IMR-90 (cell line): ENCODE measurements around the gene TSBP1. TPM values are rescaled to one million over a fixed set of nuclear protein-coding genes. Genes with fewer than 3 reads are reported as not detected.
"Not testable (repeated sequence)": the region's sequence is repeated elsewhere in the genome, so short reads cannot be mapped to it uniquely, and the experiment has no call there.

Experiments used
- ATAC-seq: fragments of 200-7000 bp; cut with Tn5 transposase; 2 replicates; pipeline ENCODE4 v1.9.1; 2020; ENCODE audit warnings: low read depth, mild to moderate bottlenecking, moderate library complexity
- BruUV-seq: library from RNA; stranded (reverse); fragments of 400-500 nt; replicated peaks from 2 replicates; lab custom pipeline; 2021; lab: Mats Ljungman, UMichigan
- CTCF ChIA-PET: fragments of 300-600 bp; formaldehyde crosslinking; extraction: SDS; loops from one replicate; lab custom pipeline; 2021; ENCODE audit warnings: antibody characterized with exemption; lab: Yijun Ruan, JAX
- POLR2A ChIA-PET: fragments of 300-600 bp; sonication (Branson Sonifier 250); formaldehyde crosslinking; loops from one replicate; lab custom pipeline; 2022; ENCODE audit warnings: antibody characterized with exemption; ENCODE audit not compliant: unreplicated experiment; lab: Charles Lee
- DNase-seq: peaks from one replicate; pipeline ENCODE4 v3.0.0; 2013
- H2AFZ ChIP-seq: replicated peaks from 2 replicates; pipeline ENCODE3; 2013; ENCODE audit warnings: low read length, mild to moderate bottlenecking; ENCODE audit not compliant: poor library complexity
- H2AK5ac ChIP-seq: 2 replicates; pipeline ENCODE4 v1.6.1; 2013; ENCODE audit warnings: low read depth, low read length, inconsistent platforms
- H2AK9ac ChIP-seq: replicated peaks from 2 replicates; pipeline ENCODE3; 2013; ENCODE audit warnings: mild to moderate bottlenecking, low read depth, low read length, moderate library complexity; ENCODE audit not compliant: poor library complexity
- H2BK120ac ChIP-seq: 2 replicates; pipeline ENCODE4 v1.6.1; 2013; ENCODE audit warnings: low read depth, low read length, inconsistent platforms
- H2BK15ac ChIP-seq: 3 replicates; pipeline ENCODE4 v1.6.1; 2013; ENCODE audit warnings: low read depth, low read length, inconsistent platforms
- H2BK20ac ChIP-seq: 2 replicates; pipeline ENCODE4 v1.6.1; 2013; ENCODE audit warnings: low read depth, mild to moderate bottlenecking, inconsistent platforms, low read length, moderate library complexity
- H2BK5ac ChIP-seq: 2 replicates; pipeline ENCODE4 v1.6.1; 2013; ENCODE audit warnings: mild to moderate bottlenecking, low read depth, low read length, inconsistent platforms; ENCODE audit not compliant: poor library complexity, severe bottlenecking
- H3K14ac ChIP-seq: replicated peaks from 2 replicates; pipeline ENCODE4 v1.6.1; 2013; ENCODE audit warnings: low read depth, low read length, inconsistent platforms
- H3K18ac ChIP-seq: 2 replicates; pipeline ENCODE4 v1.6.1; 2013; ENCODE audit warnings: low read depth, low read length, control low read depth
- H3K23ac ChIP-seq: 2 replicates; pipeline ENCODE4 v1.6.1; 2013; ENCODE audit warnings: low read depth, low read length, inconsistent platforms
- H3K27ac ChIP-seq: 2 replicates; pipeline ENCODE4 v1.5.1; 2013; ENCODE audit warnings: mild to moderate bottlenecking, control low read depth, low read length; ENCODE audit not compliant: insufficient read depth
- H3K27me3 ChIP-seq: 2 replicates; pipeline ENCODE4 v1.6.1; 2013; ENCODE audit warnings: low read length; ENCODE audit not compliant: control insufficient read depth, insufficient read depth
- H3K36me3 ChIP-seq: 2 replicates; pipeline ENCODE4 v1.6.1; 2013; ENCODE audit warnings: low read length, mixed read lengths; ENCODE audit not compliant: control insufficient read depth, insufficient read depth
- H3K4ac ChIP-seq: 2 replicates; pipeline ENCODE4 v1.6.1; 2013; ENCODE audit warnings: low read depth, low read length, inconsistent platforms
- H3K4me1 ChIP-seq: 2 replicates; pipeline ENCODE4 v1.6.1; 2013; ENCODE audit warnings: low read length, mixed read lengths; ENCODE audit not compliant: control insufficient read depth, insufficient read depth
- H3K4me2 ChIP-seq: 2 replicates; pipeline ENCODE4 v1.6.1; 2013; ENCODE audit warnings: low read depth, mild to moderate bottlenecking, control low read depth, low read length, moderate library complexity
- H3K4me3 ChIP-seq: 2 replicates; pipeline ENCODE4 v1.5.1; 2013; ENCODE audit warnings: low read depth, mild to moderate bottlenecking, control low read depth, low read length, moderate library complexity; ENCODE audit not compliant: insufficient read depth
- H3K56ac ChIP-seq: 2 replicates; pipeline ENCODE4 v1.6.1; 2013; ENCODE audit warnings: low read length, inconsistent platforms; ENCODE audit not compliant: insufficient read depth; ENCODE audit errors: extremely low read depth
- H3K79me1 ChIP-seq, 2 experiments: 2 replicates each; pipeline ENCODE4 v1.6.1; 2013; ENCODE audit warnings: low read length in 2 of 2, inconsistent platforms in 1 of 2, low read depth in 1 of 2
- H3K9ac ChIP-seq: 2 replicates; pipeline ENCODE4 v1.6.1; 2013; ENCODE audit warnings: low read depth, low read length, control low read depth
- H3K9me1 ChIP-seq: 2 replicates; pipeline ENCODE4 v1.6.1; 2013; ENCODE audit warnings: low read length, inconsistent platforms; ENCODE audit not compliant: insufficient read depth
- H3K9me3 ChIP-seq: 2 replicates; pipeline ENCODE4 v1.6.1; 2013; ENCODE audit warnings: low read length; ENCODE audit not compliant: control insufficient read depth, insufficient read depth
- H4K20me1 ChIP-seq: 2 replicates; pipeline ENCODE4 v1.6.1; 2013; ENCODE audit warnings: low read length, inconsistent platforms; ENCODE audit not compliant: insufficient read depth
- H4K5ac ChIP-seq: 2 replicates; pipeline ENCODE4 v1.6.1; 2013; ENCODE audit warnings: mild to moderate bottlenecking, low read depth, low read length, control low read depth
- H4K8ac ChIP-seq, 2 experiments: 2 replicates each; pipeline ENCODE4 v1.6.1; 2013; ENCODE audit warnings: low read depth in 2 of 2, low read length in 2 of 2, control low read depth in 1 of 2, inconsistent platforms in 1 of 2
- H4K91ac ChIP-seq: 2 replicates; pipeline ENCODE4 v1.6.1; 2013; ENCODE audit warnings: low read depth, low read length, inconsistent platforms; ENCODE audit not compliant: insufficient read depth
- MXI1 ChIP-seq: IDR thresholded peaks from 2 replicates; pipeline ENCODE4 v1.6.1; 2012; ENCODE audit warnings: low read depth, mild to moderate bottlenecking, low read length, moderate library complexity, borderline replicate concordance
- NFE2L2 ChIP-seq: fragments of 150-350 bp; IDR thresholded peaks from 2 replicates; pipeline ENCODE4 v1.6.1; 2016; ENCODE audit warnings: low read depth, mild to moderate bottlenecking, low read length
- RFX5 ChIP-seq: IDR thresholded peaks from 2 replicates; pipeline ENCODE4 v1.8.0; 2012; ENCODE audit warnings: low read depth, mild to moderate bottlenecking, low read length, moderate library complexity
- WGBS, 2 experiments: methylation state at CpG; one replicate each; pipeline versions ENCODE4 v1.1.5 to v1.1.7; 2013; ENCODE audit warnings: missing lambda C conversion rate in 2 of 2; ENCODE audit not compliant: insufficient read length in 1 of 2; ENCODE audit errors: extremely low coverage in 2 of 2; 5-methylcytosine and 5-hydroxymethylcytosine counted together
- dilution Hi-C: fragments of 300-500 bp; cut with HindIII; formaldehyde crosslinking; loops from one replicate; pipeline ENCODE4 v1.14.3; 2018; ENCODE audit warnings: low sequenced_read_pairs; ENCODE audit not compliant: unreplicated experiment
- in situ Hi-C: fragments of 300-500 bp; cut with MboI; formaldehyde crosslinking; loops from 3 replicates; pipeline ENCODE4 v1.14.3; 2019; ENCODE audit warnings: low sequenced_read_pairs, inconsistent platforms, mixed read lengths
- intact Hi-C: fragments of 100-400 bp; cut with micrococcal nuclease; formaldehyde crosslinking; loops from 2 replicates; pipeline ENCODE4 v1.10.0; 2022
- polyA plus RNA-seq, 3 experiments: library from polyadenylated mRNA; depleted of rRNA; stranded (reverse); fragments of >200 nt; gene quantifications; 2 replicates each; pipeline ENCODE4 v1.2.3, GENCODE V29; 2012; ENCODE audit warnings: low replicate concordance in 1 of 3
- total RNA-seq: library from RNA; depleted of rRNA; stranded (reverse); fragments of >200 nt; gene quantifications from 2 replicates; pipeline ENCODE4 v1.2.3, GENCODE V29; 2012

TSBP1 gene
- total and polyA plus RNA-seq, 2 of the 4 experiments (the other 2 are of a cell fraction), result not detected

DNA sequence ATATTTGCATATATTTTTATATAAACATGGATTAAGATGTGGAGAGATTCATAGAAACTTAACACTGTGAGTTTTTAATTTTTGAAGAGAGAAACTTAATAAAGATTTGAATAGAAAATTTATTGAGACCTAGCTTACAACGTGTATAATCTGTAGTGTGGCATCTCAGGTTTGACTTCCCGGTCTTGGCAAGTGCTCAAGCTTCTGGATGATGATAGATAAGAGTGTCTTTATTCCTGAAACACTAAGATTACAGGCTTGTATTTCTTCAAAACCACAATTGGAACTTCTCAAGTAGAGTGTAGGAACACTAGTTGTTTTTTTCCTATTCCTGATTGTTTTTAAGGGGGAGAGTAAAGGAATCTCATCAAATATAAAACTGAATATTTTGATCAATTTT is 83.3 kb downstream of the TSBP1 start:
- Histone ChIP-seq H2BK15ac (no peak overlapping the region), H4K8ac (no peak overlapping the region), H3K56ac (no peak overlapping the region), H3K9me1 (no peaks in the 10 kb centered on the region), H3K79me1 (no peaks in the 10 kb centered on the region), H2BK5ac (no peak overlapping the region), H2AK5ac (no peak overlapping the region), H4K5ac (no peak overlapping the region), H3K23ac (no peak overlapping the region), H3K4ac (no peak overlapping the region), H2AFZ (no peak overlapping the region), H3K9me3 (no peaks in the 10 kb centered on the region), H3K4me2 (no peak overlapping the region), H3K27me3 (peaks cover 7% of the 10 kb centered on the region; the same call in 1 of the 2 replicates), H3K36me3 (no peaks in the 10 kb centered on the region), H3K27ac (no peak overlapping the region), H2BK120ac (no peak overlapping the region), H2BK20ac (no peak overlapping the region), H4K91ac (no peak overlapping the region), H3K14ac (no peak overlapping the region), H3K18ac (no peak overlapping the region), H2AK9ac (no peak overlapping the region), H3K4me3 (no peak overlapping the region), H4K20me1 (no peaks in the 10 kb centered on the region), H3K9ac (no peak overlapping the region), H3K4me1 (no peaks in the 10 kb centered on the region)
- ATAC-seq, result no peak
- DNase-seq, result no peak
- WGBS, 2 experiments, result no CpG with 5 or more reads among the region's 2 CpGs
- no TSS peak for BruUV-seq
- CTCF ChIA-PET, result no interaction called here
- TF ChIP-seq RFX5 (no peak), MXI1 (no peak), NFE2L2 (no peak)
- in situ Hi-C loops, result no loop called here
- dilution Hi-C loops, result no loop called here
- intact Hi-C loops, result no loop called here
- POLR2A ChIA-PET, result no interaction called here

DNA sequence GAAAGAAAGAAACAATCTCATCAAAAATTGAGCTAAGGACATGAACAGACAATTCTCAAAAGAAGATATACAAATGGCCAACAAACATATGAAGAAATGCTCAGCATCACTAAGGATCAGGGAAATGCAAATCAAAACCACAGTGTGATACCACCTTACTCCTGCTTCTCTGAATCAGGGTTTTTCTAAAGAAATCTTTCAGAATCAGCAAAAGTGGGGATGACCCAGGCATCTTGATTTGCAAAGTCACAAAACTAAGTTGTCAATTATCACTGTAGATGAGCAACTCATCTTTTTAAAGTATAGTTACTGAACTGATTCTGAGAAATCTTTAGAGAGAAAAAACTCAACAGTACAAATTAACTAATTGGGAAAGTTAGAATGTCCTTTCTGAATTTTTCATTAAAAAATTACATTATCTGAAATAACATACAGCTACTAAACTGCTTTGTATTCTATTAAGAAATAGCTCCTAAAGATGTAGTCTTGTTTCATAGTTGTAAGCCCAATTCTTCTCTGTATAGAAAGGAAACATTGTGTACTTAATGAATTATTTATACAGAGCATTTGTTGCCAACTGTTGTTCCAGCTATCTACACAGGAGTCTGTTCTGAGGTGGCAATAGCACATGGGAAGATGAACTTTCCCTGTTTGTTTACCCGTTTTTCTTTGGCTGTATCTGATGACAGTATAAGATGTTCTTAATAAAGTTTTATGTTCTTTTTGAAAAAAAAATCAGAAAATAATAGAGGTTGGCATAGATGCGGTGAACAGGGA is 97.7 kb downstream of the TSBP1 start:
- H4K20me1 ChIP-seq, H3K9me1 ChIP-seq, H3K27me3 ChIP-seq, H4K8ac ChIP-seq, intact Hi-C loops, H3K9ac ChIP-seq, H4K5ac ChIP-seq, H3K56ac ChIP-seq, in situ Hi-C loops, H3K36me3 ChIP-seq, H4K91ac ChIP-seq, H3K9me3 ChIP-seq, H3K4me1 ChIP-seq, H3K27ac ChIP-seq, H2BK15ac ChIP-seq, dilution Hi-C loops, H2AK5ac ChIP-seq, H2BK5ac ChIP-seq, H2BK120ac ChIP-seq, H3K79me1 ChIP-seq, H3K18ac ChIP-seq, H3K4me3 ChIP-seq, H2AFZ ChIP-seq, ATAC-seq, H3K14ac ChIP-seq, H3K4ac ChIP-seq, H3K4me2 ChIP-seq, H2AK9ac ChIP-seq, DNase-seq, BruUV-seq, H3K23ac ChIP-seq, H2BK20ac ChIP-seq: not testable (repeated sequence)
- no CpG with 5 or more reads among the region's 2 CpGs for WGBS, 2 experiments
- POLR2A ChIA-PET, result interaction anchor here (0.6 kb wide), 1 partner anchor 798 kb away, joined by 3 read pairs; no protein-coding TSS in a partner anchor
- CTCF ChIA-PET, result interaction anchor here (0.6 kb wide), 1 partner anchor 69 kb away, joined by 3 read pairs; no protein-coding TSS in a partner anchor
